Mucosa of descending colon (tissue), 3 donors: ENCODE measurements around the gene CYP20A1. TPM values are rescaled to one million over a fixed set of nuclear protein-coding genes. Genes with fewer than 3 reads are reported as not detected.
"Not testable (repeated sequence)": the region's sequence is repeated elsewhere in the genome, so short reads cannot be mapped to it uniquely, and the experiment has no call there.

Experiments
- ATAC-seq: fragments of 200-7000 bp; cut with Tn5 transposase; one replicate; pipeline ENCODE4 v1.9.1; 2020; ENCODE audit warnings: mild to moderate bottlenecking, moderate library complexity
- DNase-seq, 3 donors: peaks; one replicate each; pipeline ENCODE4 v3.0.0-alpha.2; 2020
- H3K36me3 ChIP-seq: fragments of 200-600 bp; one replicate; pipeline ENCODE4 v1.8.0; 2021; ENCODE audit warnings: low read depth, mild to moderate bottlenecking
- H3K4me1 ChIP-seq: fragments of 200-600 bp; one replicate; pipeline ENCODE4 v1.8.0; 2021; ENCODE audit warnings: low read depth, mild to moderate bottlenecking
- H3K4me3 ChIP-seq: fragments of 200-600 bp; one replicate; pipeline ENCODE4 v1.8.0; 2021; ENCODE audit warnings: mild to moderate bottlenecking
- H3K9me3 ChIP-seq: fragments of 200-600 bp; one replicate; pipeline ENCODE4 v1.8.0; 2021; ENCODE audit warnings: mild to moderate bottlenecking
- intact Hi-C, 2 donors: fragments of 100-400 bp; cut with DNase I in 1 of 2; cut with micrococcal nuclease in 1 of 2; formaldehyde crosslinking; loops; one replicate each; pipeline versions ENCODE4 v1.11.0 to v1.11.1; 2022; cut with DNase I, micrococcal nuclease
- total RNA-seq, 3 donors: library from RNA; stranded (reverse); fragmentation: NEBNext Ultra II Directional in 2 of 3; extraction: Animal tissue kit (Norgen Biotek cat#: 25700) in 2 of 3; gene quantifications; one replicate each; pipeline versions ENCODE4 v1.2.1 to v1.2.4, GENCODE V29; 2021 to 2023
- TF ChIP-seq, protein P1 (sequence below): fragments of 200-600 bp; IDR thresholded peaks from one replicate; pipeline ENCODE4 v1.8.0; 2022; ENCODE audit warnings: antibody characterized with exemption, mild to moderate bottlenecking
- donor health status: DM: no; HTN: no; CAD: no; lungs with moderate emphysema.
- donor health status: DM: no; HTN: no; CAD: no.
- donor health status: DM: no; HTN: yes; CAD: no.

Gene CYP20A1
- total RNA-seq, 3 donors from 2014 or later: 24.6 to 33.1 (median 25.8) TPM

GRCh38 chr2:203330434-203330833, 91.6 kb downstream of the CYP20A1 start:
- no peak for ATAC-seq
- H3K4me3 ChIP-seq: no peak overlapping the region
- TF ChIP-seq, protein P1, sequence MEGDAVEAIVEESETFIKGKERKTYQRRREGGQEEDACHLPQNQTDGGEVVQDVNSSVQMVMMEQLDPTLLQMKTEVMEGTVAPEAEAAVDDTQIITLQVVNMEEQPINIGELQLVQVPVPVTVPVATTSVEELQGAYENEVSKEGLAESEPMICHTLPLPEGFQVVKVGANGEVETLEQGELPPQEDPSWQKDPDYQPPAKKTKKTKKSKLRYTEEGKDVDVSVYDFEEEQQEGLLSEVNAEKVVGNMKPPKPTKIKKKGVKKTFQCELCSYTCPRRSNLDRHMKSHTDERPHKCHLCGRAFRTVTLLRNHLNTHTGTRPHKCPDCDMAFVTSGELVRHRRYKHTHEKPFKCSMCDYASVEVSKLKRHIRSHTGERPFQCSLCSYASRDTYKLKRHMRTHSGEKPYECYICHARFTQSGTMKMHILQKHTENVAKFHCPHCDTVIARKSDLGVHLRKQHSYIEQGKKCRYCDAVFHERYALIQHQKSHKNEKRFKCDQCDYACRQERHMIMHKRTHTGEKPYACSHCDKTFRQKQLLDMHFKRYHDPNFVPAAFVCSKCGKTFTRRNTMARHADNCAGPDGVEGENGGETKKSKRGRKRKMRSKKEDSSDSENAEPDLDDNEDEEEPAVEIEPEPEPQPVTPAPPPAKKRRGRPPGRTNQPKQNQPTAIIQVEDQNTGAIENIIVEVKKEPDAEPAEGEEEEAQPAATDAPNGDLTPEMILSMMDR: no peak

GRCh38 chr2:203338322-203338721, 99.5 kb downstream of the CYP20A1 start:
- TF ChIP-seq, protein P1: no peak
- Histone ChIP-seq H3K36me3 (no peaks in the 10 kb centered on the region), H3K4me1 (no peaks in the 10 kb centered on the region), H3K4me3 (no peak overlapping the region), H3K9me3 (no peaks in the 10 kb centered on the region)
- ATAC-seq: no peak
- intact Hi-C loops: no loop called here
- no peak for DNase-seq

More at GRCh38 chr2:203330434-203330833, 91.6 kb downstream of the CYP20A1 start:
- no peak for DNase-seq
- peaks cover 14% of the 10 kb centered on the region for H3K4me1 ChIP-seq
- H3K9me3 ChIP-seq: no peaks in the 10 kb centered on the region
- intact Hi-C loops: no loop called here
- H3K36me3 ChIP-seq: no peaks in the 10 kb centered on the region

GRCh38 chr2:203340791-203341487, 102.1 kb downstream of the CYP20A1 start:
- Histone ChIP-seq H3K36me3 (no peaks in the 10 kb centered on the region), H3K4me3 (no peak overlapping the region), H3K9me3 (no peaks in the 10 kb centered on the region), H3K4me1 (no peaks in the 10 kb centered on the region)
- TF ChIP-seq, protein P1: no peak
- DNase-seq (no peak), ATAC-seq (no peak)
- intact Hi-C loops: no loop called here

- DNase-seq (no peak), ATAC-seq (no peak)
- Histone ChIP-seq H3K4me1 (no peaks in the 10 kb centered on the region), H3K36me3 (no peaks in the 10 kb centered on the region), H3K9me3 (no peaks in the 10 kb centered on the region), H3K4me3 (no peak overlapping the region)
- TF ChIP-seq, protein P1: no peak
- intact Hi-C loops: no loop called here
Measured at GRCh38 chr2:203341741-203342310, 103.0 kb downstream of the CYP20A1 start.

GRCh38 chr2:203342374-203342773, 103.6 kb downstream of the CYP20A1 start:
- ATAC-seq, H3K4me3 ChIP-seq, H3K36me3 ChIP-seq, DNase-seq, H3K9me3 ChIP-seq, H3K4me1 ChIP-seq, intact Hi-C loops: not testable (repeated sequence)

GRCh38 chr2:203344667-203345066, 105.8 kb downstream of the CYP20A1 start:
- Histone ChIP-seq H3K9me3 (no peaks in the 10 kb centered on the region), H3K4me1 (no peaks in the 10 kb centered on the region), H3K4me3 (no peak overlapping the region), H3K36me3 (no peaks in the 10 kb centered on the region)
- TF ChIP-seq, protein P1: no peak
- intact Hi-C loops: no loop called here
- ATAC-seq (no peak), DNase-seq (no peak)
